ENCODE data around the gene PRMT9. TPM values are rescaled to one million over a fixed set of nuclear protein-coding genes. Genes with fewer than 3 reads are reported as not detected.
A peak's percentile ranks its signal among the peaks of the same experiment; 100 is the strongest.

Gene PRMT9
- total and polyA plus RNA-seq, 9 of the 15 experiments (the other 6 are each of a cell fraction or from before 2014, with no cell fraction given), result 3.5 to 15.6 (median 7.2) TPM

DNA sequence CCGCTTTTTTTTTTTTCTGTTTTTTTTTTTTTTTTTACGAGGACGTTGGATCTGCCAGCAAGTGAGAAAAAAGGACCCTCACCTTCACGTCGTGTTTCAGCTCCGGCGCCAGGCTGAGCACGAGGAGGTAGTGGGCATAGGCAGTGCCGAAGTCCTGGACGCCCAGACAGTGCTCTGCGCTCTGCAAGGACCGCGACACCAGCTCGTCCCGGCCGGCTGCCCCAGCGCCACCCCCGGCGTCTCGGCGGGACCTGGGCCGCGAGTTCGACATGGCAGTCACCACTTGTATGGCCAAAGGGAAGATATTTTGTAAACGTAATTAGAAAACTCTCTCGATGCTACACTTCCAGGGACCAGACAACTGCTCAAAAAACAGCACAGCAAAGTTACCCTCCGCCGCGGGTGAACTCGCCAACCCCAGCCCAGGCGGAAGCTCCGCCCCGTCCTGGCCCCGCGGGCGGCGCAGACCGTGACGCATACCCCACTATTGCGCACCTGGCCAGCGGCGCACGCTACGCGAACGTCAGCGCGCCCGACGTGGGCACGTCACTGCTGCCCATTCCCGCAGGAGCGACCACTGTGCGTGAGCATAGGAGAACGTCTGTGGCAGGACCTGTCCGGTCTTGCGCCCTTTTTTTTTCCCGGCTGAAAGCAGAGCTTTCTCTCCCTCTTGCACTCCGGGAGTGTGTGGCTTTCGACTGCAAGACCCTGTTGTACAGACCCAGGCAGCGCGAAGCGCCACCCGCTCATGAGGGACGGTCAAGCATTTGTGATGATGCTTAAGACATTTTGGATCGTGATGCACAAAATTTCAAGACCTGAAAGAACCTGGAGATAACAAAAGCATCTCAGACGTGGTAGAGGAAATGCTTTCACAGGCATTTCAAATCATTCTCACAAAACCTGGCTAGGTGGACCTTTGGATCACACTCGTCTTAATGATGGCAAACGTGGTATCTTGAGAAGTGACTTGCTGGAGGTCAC is at the start of gene PRMT9 (continued):
- TF ChIP-seq PTTG1 (tag; IDR thresholded peaks at IDR 0.05; ENCODE audit: low read depth) (no peak), CHD2 (IDR thresholded peaks at IDR 0.05; ENCODE audit: low read depth, low read length) (0 out of 2 replicates have a peak, but pooled peaks have one; percentile 17), ZNF175 (CRISPR knock-in tag; IDR thresholded peaks at IDR 0.05; ENCODE audit: low read depth) (no peak), POLR2AphosphoS2 (IDR thresholded peaks at IDR 0.05; ENCODE audit: low read length) (no peak; the same call in 1 of the 2 replicates), SAP30 (IDR thresholded peaks at IDR 0.05; ENCODE audit: borderline replicate concordance, insufficient read depth, low read depth, low read length, poor library complexity, severe bottlenecking) (no peak), JUNB (CRISPR knock-in tag; conservative IDR thresholded peaks at IDR 0.05) (no peak), EWSR1 (IDR thresholded peaks at IDR 0.05; ENCODE audit: borderline replicate concordance, low read depth, partially characterized antibody) (no peak), ZFP36 (IDR thresholded peaks at IDR 0.05; ENCODE audit: low read depth, low read length, partially characterized antibody) (peak; percentile 48), SP1 (CRISPR knock-in tag; IDR thresholded peaks at IDR 0.05) (peak; percentile 87), ZNF23 (CRISPR knock-in tag; IDR thresholded peaks at IDR 0.05) (no peak), TEAD2 (tag; IDR thresholded peaks at IDR 0.05) (no peak), GTF2F1 (IDR thresholded peaks at IDR 0.05; ENCODE audit: low read depth, low read length) (no peak), C11orf30 (IDR thresholded peaks at IDR 0.05; ENCODE audit: low read depth) (peak; percentile 89)
- TF ChIP-seq, protein P1, sequence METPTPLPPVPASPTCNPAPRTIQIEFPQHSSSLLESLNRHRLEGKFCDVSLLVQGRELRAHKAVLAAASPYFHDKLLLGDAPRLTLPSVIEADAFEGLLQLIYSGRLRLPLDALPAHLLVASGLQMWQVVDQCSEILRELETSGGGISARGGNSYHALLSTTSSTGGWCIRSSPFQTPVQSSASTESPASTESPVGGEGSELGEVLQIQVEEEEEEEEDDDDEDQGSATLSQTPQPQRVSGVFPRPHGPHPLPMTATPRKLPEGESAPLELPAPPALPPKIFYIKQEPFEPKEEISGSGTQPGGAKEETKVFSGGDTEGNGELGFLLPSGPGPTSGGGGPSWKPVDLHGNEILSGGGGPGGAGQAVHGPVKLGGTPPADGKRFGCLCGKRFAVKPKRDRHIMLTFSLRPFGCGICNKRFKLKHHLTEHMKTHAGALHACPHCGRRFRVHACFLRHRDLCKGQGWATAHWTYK (CRISPR knock-in tag; IDR thresholded peaks at IDR 0.05), result peak; percentile 28; the same call in 1 of the 2 replicates
- TF ChIP-seq, protein P2, sequence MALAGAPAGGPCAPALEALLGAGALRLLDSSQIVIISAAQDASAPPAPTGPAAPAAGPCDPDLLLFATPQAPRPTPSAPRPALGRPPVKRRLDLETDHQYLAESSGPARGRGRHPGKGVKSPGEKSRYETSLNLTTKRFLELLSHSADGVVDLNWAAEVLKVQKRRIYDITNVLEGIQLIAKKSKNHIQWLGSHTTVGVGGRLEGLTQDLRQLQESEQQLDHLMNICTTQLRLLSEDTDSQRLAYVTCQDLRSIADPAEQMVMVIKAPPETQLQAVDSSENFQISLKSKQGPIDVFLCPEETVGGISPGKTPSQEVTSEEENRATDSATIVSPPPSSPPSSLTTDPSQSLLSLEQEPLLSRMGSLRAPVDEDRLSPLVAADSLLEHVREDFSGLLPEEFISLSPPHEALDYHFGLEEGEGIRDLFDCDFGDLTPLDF (CRISPR knock-in tag; IDR thresholded peaks at IDR 0.05), result no peak

Measured in K562 (cell line).